SK-N-SH (cell line): ENCODE measurements around the gene EML1. TPM values are rescaled to one million over a fixed set of nuclear protein-coding genes. Genes with fewer than 3 reads are reported as not detected.
A peak's percentile ranks its signal among the peaks of the same experiment; 100 is the strongest.

Experiments
- CTCF ChIA-PET: fragments of 300-600, 350-600 bp; formaldehyde crosslinking; extraction: SDS; loops from one replicate; lab custom pipeline; 2021; lab: Yijun Ruan, JAX
- POLR2A ChIA-PET: fragments of 350-600 bp; sonication (Branson Sonifier 250); formaldehyde crosslinking; extraction: SDS; loops from one replicate; lab custom pipeline; 2020; ENCODE audit warnings: antibody characterized with exemption, inconsistent platforms; lab: Yijun Ruan, JAX
- DNase-seq: peaks from one replicate; pipeline ENCODE4 v3.0.0; 2012
- H2AFZ ChIP-seq: fragments of 200-600 bp; sonication (generic); 2 replicates; pipeline ENCODE4 v1.8.1; 2016; ENCODE audit warnings: antibody characterized with exemption, mild to moderate bottlenecking, low read depth
- H3F3A ChIP-seq: fragments of 200-600 bp; sonication (generic); replicated peaks from 2 replicates; pipeline ENCODE3; 2016; ENCODE audit warnings: antibody characterized with exemption, mild to moderate bottlenecking; ENCODE audit not compliant: insufficient read depth
- H3K27ac ChIP-seq, 2 experiments: fragments of 200-500 bp in 1 of 2; fragments of 200-600 bp in 1 of 2; sonication (Bioruptor generic) in 1 of 2; sonication (generic), shearing (Covaris generic) in 1 of 2; 2 replicates each; pipeline versions ENCODE4 v1.5.1 to v1.6.1; 2014 to 2016; ENCODE audit warnings: low read depth in 2 of 2, inconsistent platforms in 1 of 2, low read length in 1 of 2, mild to moderate bottlenecking in 1 of 2, mixed read lengths in 1 of 2
- H3K27me3 ChIP-seq: fragments of 200-600 bp; sonication (generic), shearing (Covaris generic); 2 replicates; pipeline ENCODE4 v1.6.1; 2016; ENCODE audit warnings: mixed run types; ENCODE audit not compliant: insufficient read depth
- H3K36me3 ChIP-seq, 2 experiments: fragments of 200-500 bp in 1 of 2; fragments of 200-600 bp in 1 of 2; sonication (Bioruptor generic) in 1 of 2; sonication (generic) in 1 of 2; replicated peaks in 1 of 2; 2 replicates each; pipeline versions ENCODE3 to v1.5.1; 2014 to 2016; ENCODE audit warnings: low read length in 1 of 2, mild to moderate bottlenecking in 1 of 2; ENCODE audit not compliant: insufficient read depth in 2 of 2, control insufficient read depth in 1 of 2
- H3K4me1 ChIP-seq, 2 experiments: fragments of 200-500 bp in 1 of 2; fragments of 200-600 bp in 1 of 2; sonication (Bioruptor generic) in 1 of 2; sonication (generic), shearing (Covaris generic) in 1 of 2; 2 replicates each; pipeline versions ENCODE4 v1.5.1 to v1.6.1; 2014 to 2016; ENCODE audit warnings: low read depth in 1 of 2, low read length in 1 of 2, mixed run types in 1 of 2; ENCODE audit not compliant: insufficient read depth in 2 of 2, control insufficient read depth in 1 of 2
- H3K4me2 ChIP-seq: fragments of 200-600 bp; sonication (generic), shearing (Covaris generic); 2 replicates; pipeline ENCODE4 v1.6.1; 2017; ENCODE audit warnings: mixed run types
- H3K4me3 ChIP-seq, 2 experiments: fragments of 200-500 bp in 1 of 2; fragments of 200-600 bp in 1 of 2; sonication (Bioruptor generic) in 1 of 2; sonication (generic), shearing (Covaris generic) in 1 of 2; 2 replicates each; pipeline versions ENCODE4 v1.5.1 to v1.8.1; 2014 to 2016; ENCODE audit warnings: low read depth in 2 of 2, inconsistent platforms in 1 of 2, low read length in 1 of 2, mild to moderate bottlenecking in 1 of 2, mixed read lengths in 1 of 2, moderate library complexity in 1 of 2
- H3K79me2 ChIP-seq: fragments of 200-600 bp; sonication (generic); 2 replicates; pipeline ENCODE4 v1.8.1; 2017; ENCODE audit warnings: mild to moderate bottlenecking; ENCODE audit not compliant: insufficient read depth
- H3K9ac ChIP-seq: fragments of 200-600 bp; sonication (generic); 2 replicates; pipeline ENCODE4 v1.6.1; 2017; ENCODE audit warnings: mixed run types
- H3K9me2 ChIP-seq: fragments of 200-600 bp; sonication (generic); 2 replicates; pipeline ENCODE4 v1.6.1; 2017; ENCODE audit warnings: mixed run types
- H3K9me3 ChIP-seq: fragments of 200-600 bp; sonication (generic); 2 replicates; pipeline ENCODE4 v1.6.1; 2017; ENCODE audit warnings: mixed run types, mild to moderate bottlenecking, moderate library complexity
- H4K20me1 ChIP-seq: fragments of 200-600 bp; sonication (generic); 2 replicates; pipeline ENCODE4 v1.6.1; 2017; ENCODE audit warnings: mild to moderate bottlenecking, mixed run types; ENCODE audit not compliant: insufficient read depth
- EP300 ChIP-seq, 2 experiments: IDR thresholded peaks; 2 replicates each; pipeline versions ENCODE4 v1.4.0 to v1.6.1; 2012; ENCODE audit warnings: borderline replicate concordance in 1 of 2, low read depth in 1 of 2, low read length in 1 of 2
- EZH2phosphoT487 ChIP-seq: fragments of 200-600 bp; sonication (generic); IDR thresholded peaks from 2 replicates; pipeline ENCODE4 v1.6.1; 2017; ENCODE audit warnings: low read depth, mixed run types, mild to moderate bottlenecking, antibody characterized with exemption, moderate library complexity, borderline replicate concordance
- FOSL2 ChIP-seq: IDR thresholded peaks from 2 replicates; pipeline ENCODE4 v1.4.0; 2012; ENCODE audit warnings: low read depth, mild to moderate bottlenecking, moderate library complexity, borderline replicate concordance
- GABPA ChIP-seq: IDR thresholded peaks from 2 replicates; pipeline ENCODE4 v1.4.0; 2012; ENCODE audit warnings: low read depth, mild to moderate bottlenecking
- JUND ChIP-seq: IDR thresholded peaks from 2 replicates; pipeline ENCODE4 v1.4.0; 2012
- MXI1 ChIP-seq: IDR thresholded peaks from 2 replicates; pipeline ENCODE4 v1.6.1; 2012; ENCODE audit warnings: mild to moderate bottlenecking, low read depth, low read length, improper control_type of control experiment
- NFIC ChIP-seq: IDR thresholded peaks from 2 replicates; pipeline ENCODE4 v1.4.0; 2012; ENCODE audit warnings: borderline replicate concordance
- RAD21 ChIP-seq: IDR thresholded peaks from 2 replicates; pipeline ENCODE4 v1.6.1; 2012; ENCODE audit warnings: mild to moderate bottlenecking, low read length
- RCOR1 ChIP-seq: fragments of 150-350 bp; IDR thresholded peaks from 2 replicates; pipeline ENCODE4 v1.6.1; 2017; ENCODE audit warnings: antibody characterized with exemption, low read length
- SMC3 ChIP-seq: IDR thresholded peaks from 2 replicates; pipeline ENCODE4 v1.6.1; 2012; ENCODE audit warnings: low read depth, low read length, improper control_type of control experiment
- TAF1 ChIP-seq: IDR thresholded peaks from 2 replicates; pipeline ENCODE4 v1.6.1; 2012; ENCODE audit warnings: low read depth, mild to moderate bottlenecking, low read length, moderate library complexity, borderline replicate concordance
- TCF12 ChIP-seq: IDR thresholded peaks from 2 replicates; pipeline ENCODE4 v1.4.0; 2012
- TEAD4 ChIP-seq: IDR thresholded peaks from 2 replicates; pipeline ENCODE4 v1.4.0; 2012; ENCODE audit warnings: mild to moderate bottlenecking, borderline replicate concordance; ENCODE audit not compliant: insufficient read depth
- WGBS: methylation state at CpG from one replicate; pipeline ENCODE4 v1.1.6; 2017; ENCODE audit warnings: low lambda C conversion rate; 5-methylcytosine and 5-hydroxymethylcytosine counted together
- polyA plus RNA-seq, 3 experiments: library from polyadenylated mRNA; depleted of rRNA; stranded (reverse); fragments of >200 nt; gene quantifications; 2 replicates each; pipeline ENCODE4 v1.2.3, GENCODE V29; 2012
- TF ChIP-seq, protein P1 (sequence below): IDR thresholded peaks from 2 replicates; pipeline ENCODE4 v1.4.0; 2012; ENCODE audit warnings: low read depth

EML1 gene
- polyA plus RNA-seq, 1 of the 3 experiments (the other 2 are of a cell fraction): 6.3 TPM

- POLR2A ChIA-PET: no interaction called here
These were observed 83.2 kb downstream of the EML1 start for GRCh38 chr14:99876406-99876805.

DNA sequence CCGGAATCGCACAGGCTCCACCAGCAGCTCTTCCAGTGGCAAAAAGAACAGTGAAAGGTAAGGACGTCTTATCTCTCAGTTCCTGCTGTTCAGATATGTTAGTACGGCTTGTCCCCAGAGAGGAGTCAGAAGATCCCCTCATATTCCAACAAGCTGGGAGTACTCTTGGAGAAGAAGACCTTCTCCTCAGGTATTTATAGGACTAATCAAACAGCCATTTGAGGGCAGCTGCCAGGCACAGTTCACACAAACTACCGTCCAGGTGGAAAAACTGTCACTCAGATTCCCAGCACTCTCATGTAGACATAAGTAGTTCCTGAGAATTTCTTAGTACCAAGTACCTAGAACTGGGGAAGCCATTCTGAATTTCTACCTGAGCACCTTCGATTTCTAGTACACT is 85.3 kb downstream of the EML1 start:
- Histone ChIP-seq H3K27me3 (no peaks in the 10 kb centered on the region), H3K9me2 (no peaks in the 10 kb centered on the region), H3K9me3 (no peaks in the 10 kb centered on the region), H3K36me3 (no peaks in the 10 kb centered on the region), H3K4me2 (no peak overlapping the region; the same call in 1 of the 2 replicates), H4K20me1 (no peaks in the 10 kb centered on the region), H3K9ac (no peak overlapping the region), H3K4me3 (no peak overlapping the region), H3K79me2 (no peaks in the 10 kb centered on the region), H3K27ac (peak overlapping the region in 1 of 2 experiments; percentile 83; a peak in 1 of 4 replicates), H2AFZ (no peak overlapping the region), H3F3A (peaks cover 8% of the 10 kb centered on the region), H3K4me1 (peaks cover 15 to 39% of the 10 kb centered on the region in 2 experiments)
- TF ChIP-seq GABPA (no peak), RAD21 (no peak), TAF1 (no peak)
- ChIA-PET CTCF (interaction anchor here (1.0 to 4.9 kb wide), 8 partner anchors 9 to 195 kb away, joined by 3 to 49 read pairs (median 4); partner anchors contain the start of genes CYP46A1 and EML1), POLR2A (no interaction called here)
- no peak for DNase-seq
- 97% methylated on average over 6 of the region's 6 CpGs for WGBS

More at GRCh38 chr14:99876406-99876805, 83.2 kb downstream of the EML1 start:
- Histone ChIP-seq H3K9ac (no peak overlapping the region), H3K79me2 (no peaks in the 10 kb centered on the region), H3K27me3 (no peaks in the 10 kb centered on the region), H3K4me1 (peaks cover 15 to 51% of the 10 kb centered on the region in 2 experiments), H3K27ac (no peak overlapping the region), H3K9me2 (no peaks in the 10 kb centered on the region), H3K36me3 (no peaks in the 10 kb centered on the region), H2AFZ (no peak overlapping the region), H4K20me1 (no peaks in the 10 kb centered on the region), H3F3A (peaks cover 8% of the 10 kb centered on the region), H3K9me3 (no peaks in the 10 kb centered on the region), H3K4me2 (no peak overlapping the region), H3K4me3 (no peak overlapping the region)
- 91% methylated on average over 9 of the region's 9 CpGs for WGBS
- DNase-seq: no peak
- CTCF ChIA-PET: interaction anchor here (1.0 to 5.7 kb wide), 10 partner anchors 9 to 316 kb away, joined by 3 to 45 read pairs (median 4); no protein-coding TSS in a partner anchor
- TF ChIP-seq EZH2phosphoT487: no peak
- TF ChIP-seq TEAD4: no peak
- TF ChIP-seq SMC3: no peak
- TF ChIP-seq, protein P1, sequence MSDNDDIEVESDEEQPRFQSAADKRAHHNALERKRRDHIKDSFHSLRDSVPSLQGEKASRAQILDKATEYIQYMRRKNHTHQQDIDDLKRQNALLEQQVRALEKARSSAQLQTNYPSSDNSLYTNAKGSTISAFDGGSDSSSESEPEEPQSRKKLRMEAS: no peak
- no peak for TF ChIP-seq JUND

GRCh38 chr14:99879401-99880295 is 86.4 kb downstream of the EML1 start:
- TF ChIP-seq FOSL2 (no peak), EP300 (IDR thresholded peaks at IDR 0.05; ENCODE audit: borderline replicate concordance in 1 of 2, low read depth in 1 of 2, low read length in 1 of 2) (0 out of 4 replicates have a peak, but pooled peaks of 1 of the 2 experiments have one; percentile 9), RCOR1 (no peak), TCF12 (peak; percentile 87), JUND (no peak), TEAD4 (no peak), NFIC (no peak; the same call in 1 of the 2 replicates), MXI1 (no peak)
- Histone ChIP-seq H3K9ac (no peak overlapping the region), H2AFZ (no peak overlapping the region), H3K36me3 (no peaks in the 10 kb centered on the region), H3K4me3 (no peak overlapping the region; a peak in 1 of 4 replicates), H3K27ac (peak overlapping the region; percentile 55 to 83), H3K9me2 (no peaks in the 10 kb centered on the region), H3K79me2 (no peaks in the 10 kb centered on the region), H4K20me1 (no peaks in the 10 kb centered on the region), H3K27me3 (no peaks in the 10 kb centered on the region), H3F3A (peaks cover 5% of the 10 kb centered on the region), H3K9me3 (no peaks in the 10 kb centered on the region), H3K4me1 (peaks cover 15 to 30% of the 10 kb centered on the region in 2 experiments), H3K4me2 (peak overlapping the region; percentile 61; the same call in 1 of the 2 replicates)
- CTCF ChIA-PET: interaction anchor here (0.7 to 4.9 kb wide), 11 partner anchors 8 to 196 kb away, joined by 3 to 49 read pairs (median 4); partner anchors contain the start of genes CYP46A1 and EML1
- no peak for DNase-seq
- POLR2A ChIA-PET: no interaction called here
- 60% methylated on average over 5 of the region's 5 CpGs for WGBS
